Peyer's patch (tissue), 4 donors: ENCODE data around the gene CA10. TPM values are rescaled to one million over a fixed set of nuclear protein-coding genes. Genes with fewer than 3 reads are reported as not detected.

Source experiments
- DNase-seq, 3 donors: peaks; one replicate each; pipeline ENCODE4 v3.0.0-alpha.2; 2017 to 2019
- H3K27ac ChIP-seq, 4 donors: fragments of 200-600 bp; sonication (generic); one replicate each; pipeline ENCODE4 v1.5.1; 2016 to 2019
- H3K27me3 ChIP-seq, 2 donors: fragments of 200-600 bp; sonication (generic); one replicate each; pipeline ENCODE4 v1.5.1; 2019
- H3K36me3 ChIP-seq, 3 donors: fragments of 200-600 bp; sonication (generic); one replicate each; pipeline ENCODE4 v1.5.1; 2016 to 2019
- H3K4me1 ChIP-seq, 4 donors: fragments of 200-600 bp; sonication (generic); one replicate each; pipeline ENCODE4 v1.5.1; 2016 to 2019
- H3K4me3 ChIP-seq, 4 donors: fragments of 200-600 bp; sonication (generic); 1 replicate in 3 of 4; 2 replicates in 1 of 4; pipeline ENCODE4 v1.5.1; 2016 to 2019; ENCODE audit warnings: mild to moderate bottlenecking in 1 of 4
- H3K9me3 ChIP-seq, 4 donors: fragments of 200-600 bp; sonication (generic); one replicate each; pipeline ENCODE4 v1.5.1; 2016 to 2019; ENCODE audit warnings: mild to moderate bottlenecking in 1 of 4
- CTCF ChIP-seq, 6 experiments: fragments of 450-650 bp in 4 of 6; fragments of 200-600 bp in 2 of 6; sonication (generic) in 1 of 6; IDR thresholded peaks; one replicate each; pipeline ENCODE4 v1.5.1; 2017 to 2019; ENCODE audit warnings: antibody characterized with exemption in 6 of 6, mild to moderate bottlenecking in 3 of 6, moderate library complexity in 1 of 6
- POLR2A ChIP-seq, 2 donors: fragments of 450-650 bp; IDR thresholded peaks; one replicate each; pipeline ENCODE4 v1.5.1; 2017; ENCODE audit warnings: antibody characterized with exemption in 2 of 2, mild to moderate bottlenecking in 2 of 2, moderate library complexity in 2 of 2
- total RNA-seq, 4 donors: library from RNA; depleted of rRNA; stranded (reverse); fragments of >200 nt; gene quantifications; one replicate each; pipeline ENCODE4 v1.1.0, GENCODE V29; 2016

CA10 gene
- total RNA-seq, 4 donors from 2014 or later: 1.4 to 1.7 TPM; not detected in 2

- H3K4me3 ChIP-seq: no peak overlapping the region
- H3K27me3 ChIP-seq: no peaks in the 10 kb centered on the region
- no peak overlapping the region for H3K27ac ChIP-seq
- no peak for DNase-seq
- H3K9me3 ChIP-seq: no peaks in the 10 kb centered on the region
- no peaks in the 10 kb centered on the region for H3K36me3 ChIP-seq
- no peaks in the 10 kb centered on the region for H3K4me1 ChIP-seq
- no peak for TF ChIP-seq POLR2A (IDR thresholded peaks at IDR 0.05)
- TF ChIP-seq CTCF (IDR thresholded peaks at IDR 0.05): no peak
These were observed 217.2 kb downstream of the CA10 start for GRCh38 chr17:51941272-51941671.

- no peak for TF ChIP-seq CTCF (IDR thresholded peaks at IDR 0.05)
- TF ChIP-seq POLR2A (IDR thresholded peaks at IDR 0.05): no peak
- no peak overlapping the region for H3K4me3 ChIP-seq
- H3K27ac ChIP-seq: no peak overlapping the region
- DNase-seq: no peak
- no peaks in the 10 kb centered on the region for H3K27me3 ChIP-seq
- no peaks in the 10 kb centered on the region for H3K4me1 ChIP-seq
- no peaks in the 10 kb centered on the region for H3K9me3 ChIP-seq
- no peaks in the 10 kb centered on the region for H3K36me3 ChIP-seq
These were observed 221.2 kb downstream of the CA10 start for GRCh38 chr17:51937264-51937663.

GRCh38 chr17:51935477-51935876 lies 223.0 kb downstream of the CA10 start:
- TF ChIP-seq CTCF (IDR thresholded peaks at IDR 0.05): no peak
- no peak for TF ChIP-seq POLR2A (IDR thresholded peaks at IDR 0.05)
- Histone ChIP-seq H3K36me3 (no peaks in the 10 kb centered on the region), H3K4me3 (no peak overlapping the region), H3K27ac (no peak overlapping the region), H3K27me3 (no peaks in the 10 kb centered on the region), H3K9me3 (no peaks in the 10 kb centered on the region), H3K4me1 (no peaks in the 10 kb centered on the region)
- DNase-seq: no peak

- H3K4me3 ChIP-seq: no peak overlapping the region
- no peaks in the 10 kb centered on the region for H3K27me3 ChIP-seq
- no peak for DNase-seq
- no peaks in the 10 kb centered on the region for H3K36me3 ChIP-seq
- H3K9me3 ChIP-seq: no peaks in the 10 kb centered on the region
- no peak overlapping the region for H3K27ac ChIP-seq
- TF ChIP-seq CTCF (IDR thresholded peaks at IDR 0.05): no peak
- no peak for TF ChIP-seq POLR2A (IDR thresholded peaks at IDR 0.05)
- no peaks in the 10 kb centered on the region for H3K4me1 ChIP-seq
These were observed 224.9 kb downstream of the CA10 start for GRCh38 chr17:51933647-51934046.

- Histone ChIP-seq H3K27ac (no peak overlapping the region), H3K27me3 (no peaks in the 10 kb centered on the region), H3K36me3 (no peaks in the 10 kb centered on the region), H3K9me3 (no peaks in the 10 kb centered on the region), H3K4me3 (no peak overlapping the region), H3K4me1 (no peaks in the 10 kb centered on the region)
- TF ChIP-seq POLR2A (IDR thresholded peaks at IDR 0.05): no peak
- TF ChIP-seq CTCF (IDR thresholded peaks at IDR 0.05): no peak
- no peak for DNase-seq
These were observed 232.1 kb downstream of the CA10 start for GRCh38 chr17:51926448-51926847.

GRCh38 chr17:51921500-51921899 lies 237.0 kb downstream of the CA10 start:
- TF ChIP-seq POLR2A (IDR thresholded peaks at IDR 0.05) (no peak), CTCF (IDR thresholded peaks at IDR 0.05) (no peak)
- no peaks in the 10 kb centered on the region for H3K27me3 ChIP-seq
- no peaks in the 10 kb centered on the region for H3K4me1 ChIP-seq
- no peak for DNase-seq
- no peaks in the 10 kb centered on the region for H3K9me3 ChIP-seq
- no peak overlapping the region for H3K27ac ChIP-seq
- no peaks in the 10 kb centered on the region for H3K36me3 ChIP-seq
- no peak overlapping the region for H3K4me3 ChIP-seq
